GM10248 (cell line): Measurements from ENCODE around the gene OR2T8.

Source experiments
- CTCF ChIA-PET: fragments of 300-600 bp; sonication (Branson Sonifier 250); formaldehyde crosslinking; extraction: SDS; loops from one replicate; lab custom pipeline; 2021; ENCODE audit warnings: antibody characterized with exemption; lab: Yijun Ruan, JAX
- POLR2A ChIA-PET: fragments of 350-650 bp; sonication (Branson Sonifier 250); formaldehyde crosslinking; extraction: SDS; loops from one replicate; lab custom pipeline; 2020; ENCODE audit warnings: antibody characterized with exemption; lab: Yijun Ruan, JAX
- DNase-seq: peaks from one replicate; pipeline ENCODE4 v3.0.0; 2012; ENCODE audit errors: extremely low spot score
- TF ChIP-seq, protein P1 (sequence below): IDR thresholded peaks from 2 replicates; pipeline ENCODE4 v1.5.1; 2012; ENCODE audit warnings: mild to moderate bottlenecking, low read depth; ENCODE audit errors: extremely low read depth, missing control alignments, control extremely low read depth

OR2T8 gene

DNA sequence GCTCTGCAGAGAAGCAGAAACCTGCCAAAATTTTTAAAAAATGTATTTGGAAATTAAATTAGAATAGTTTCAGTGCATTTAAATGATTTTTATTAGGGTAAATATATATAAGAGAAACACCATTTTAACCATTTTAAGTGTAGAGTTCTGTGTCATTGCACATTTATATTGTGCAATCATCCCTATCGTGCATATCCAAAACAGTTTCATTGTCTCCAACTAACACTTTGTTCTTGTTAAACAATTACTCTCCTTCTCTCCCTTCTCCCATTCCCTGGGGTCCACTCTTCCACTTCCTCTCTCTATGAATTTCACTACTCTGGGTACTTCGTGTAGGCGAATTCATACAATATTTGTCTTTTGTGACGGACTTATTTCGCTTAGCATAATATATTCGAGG is 22.6 kb downstream of the OR2T8 start:
- TF ChIP-seq, protein P1, sequence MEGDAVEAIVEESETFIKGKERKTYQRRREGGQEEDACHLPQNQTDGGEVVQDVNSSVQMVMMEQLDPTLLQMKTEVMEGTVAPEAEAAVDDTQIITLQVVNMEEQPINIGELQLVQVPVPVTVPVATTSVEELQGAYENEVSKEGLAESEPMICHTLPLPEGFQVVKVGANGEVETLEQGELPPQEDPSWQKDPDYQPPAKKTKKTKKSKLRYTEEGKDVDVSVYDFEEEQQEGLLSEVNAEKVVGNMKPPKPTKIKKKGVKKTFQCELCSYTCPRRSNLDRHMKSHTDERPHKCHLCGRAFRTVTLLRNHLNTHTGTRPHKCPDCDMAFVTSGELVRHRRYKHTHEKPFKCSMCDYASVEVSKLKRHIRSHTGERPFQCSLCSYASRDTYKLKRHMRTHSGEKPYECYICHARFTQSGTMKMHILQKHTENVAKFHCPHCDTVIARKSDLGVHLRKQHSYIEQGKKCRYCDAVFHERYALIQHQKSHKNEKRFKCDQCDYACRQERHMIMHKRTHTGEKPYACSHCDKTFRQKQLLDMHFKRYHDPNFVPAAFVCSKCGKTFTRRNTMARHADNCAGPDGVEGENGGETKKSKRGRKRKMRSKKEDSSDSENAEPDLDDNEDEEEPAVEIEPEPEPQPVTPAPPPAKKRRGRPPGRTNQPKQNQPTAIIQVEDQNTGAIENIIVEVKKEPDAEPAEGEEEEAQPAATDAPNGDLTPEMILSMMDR, result no peak
- ChIA-PET POLR2A (no interaction called here), CTCF (no interaction called here)
- DNase-seq, result no peak

DNA sequence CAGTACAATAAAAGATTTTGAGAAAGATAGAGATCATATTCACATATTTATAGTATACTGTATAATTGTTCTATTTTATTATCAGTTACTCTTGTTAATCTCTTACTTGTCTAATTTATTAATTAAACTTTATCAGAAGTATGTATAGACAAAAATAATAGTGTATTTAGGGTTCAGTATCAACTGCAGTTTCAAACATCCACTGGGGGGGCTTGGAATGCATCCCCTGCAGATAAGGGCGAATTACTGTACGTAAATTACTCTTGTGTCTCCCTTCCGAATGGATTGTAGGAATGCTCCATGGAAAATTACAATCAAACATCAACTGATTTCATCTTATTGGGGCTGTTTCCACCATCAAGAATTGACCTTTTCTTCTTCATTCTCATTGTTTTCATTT is 28.5 kb downstream of the OR2T8 start, which contains the start of gene OR2L8:
TSS of gene OR2L8 (plus strand) at position 301 of the 400 bp plus-strand sequence. CDS start at position 301, 0 bp downstream.
- no peak for DNase-seq
- POLR2A ChIA-PET, result no interaction called here
- CTCF ChIA-PET, result no interaction called here
- TF ChIP-seq, protein P1, result no peak

DNA sequence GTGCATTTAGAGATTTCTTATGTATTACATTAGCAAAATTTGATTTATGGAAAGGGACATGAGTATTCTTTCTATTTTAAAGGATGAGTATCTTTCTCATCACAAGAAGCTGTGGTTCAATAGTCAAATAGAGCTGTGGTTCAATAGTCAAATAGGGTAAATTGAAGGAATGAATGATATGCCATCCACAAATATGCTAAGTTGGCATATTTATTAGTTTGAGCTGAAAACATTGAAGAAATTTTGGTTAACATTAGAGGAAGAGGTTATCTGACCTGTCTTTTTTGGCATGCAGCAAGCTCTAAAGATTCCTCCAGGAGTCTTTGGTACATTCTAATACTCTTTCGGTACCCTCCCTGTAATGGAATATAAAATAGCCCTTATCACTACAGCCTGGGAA is 33.4 kb downstream of the OR2T8 start:
- no peak for DNase-seq
- ChIA-PET CTCF (interaction anchor here (1.0 to 1.1 kb wide), 2 partner anchors 12 to 16 kb away, joined by 3 read pairs; partner anchors contain the start of gene OR2AK2), POLR2A (no interaction called here)
- TF ChIP-seq, protein P1, result no peak

DNA sequence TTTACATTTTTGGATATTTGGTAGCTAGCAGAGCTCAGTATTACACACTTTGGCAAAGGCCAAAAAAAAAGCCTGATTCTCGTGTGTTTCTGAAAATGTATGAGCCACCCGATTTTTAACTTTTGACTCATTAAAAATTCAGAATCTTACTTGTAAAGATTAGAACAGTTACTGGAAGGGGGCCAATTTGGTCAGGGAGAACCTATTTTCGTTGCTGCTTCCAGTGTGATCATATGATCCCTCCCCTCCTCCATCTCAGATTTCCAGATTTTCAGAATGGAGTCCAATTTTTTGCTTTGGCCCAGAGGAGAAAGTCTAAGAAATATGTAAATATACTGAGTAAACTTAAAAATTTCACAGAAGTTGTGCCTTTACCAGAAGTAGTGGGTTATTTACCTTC is 41.7 kb downstream of the OR2T8 start:
- POLR2A ChIA-PET, result no interaction called here
- CTCF ChIA-PET, result no interaction called here
- TF ChIP-seq, protein P1, result no peak
- no peak for DNase-seq

DNA sequence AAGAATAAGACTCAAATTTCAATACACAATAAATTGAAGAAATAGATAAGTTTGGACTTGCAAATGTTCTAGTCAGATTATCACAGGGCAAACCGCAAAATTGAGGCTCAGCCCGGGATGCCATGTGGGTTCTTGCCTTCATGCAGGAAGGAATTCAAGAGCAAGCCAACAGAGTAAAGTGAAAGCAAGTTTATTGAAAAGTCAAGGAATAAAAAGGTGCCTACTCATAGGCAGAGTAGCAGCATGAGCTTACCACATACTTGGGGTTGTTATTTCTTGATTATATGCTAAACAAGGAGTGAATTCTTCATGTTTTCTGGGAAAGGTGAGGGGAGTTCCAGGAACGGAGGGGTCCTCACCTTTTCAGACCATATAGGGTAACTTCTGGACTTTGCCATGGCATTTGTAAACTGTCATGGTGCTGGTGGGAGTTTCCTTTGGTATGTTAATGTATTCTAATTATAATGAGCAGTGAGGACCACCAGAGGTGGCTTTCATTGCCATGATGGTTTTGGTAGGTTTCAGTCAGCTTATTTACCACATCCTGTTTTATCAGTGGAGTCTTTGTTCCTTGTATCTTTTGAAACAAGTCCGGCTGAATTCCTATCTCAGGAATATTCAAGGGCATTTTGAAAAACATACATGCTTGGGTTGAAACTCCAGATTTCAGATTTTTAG is 43.0 kb downstream of the OR2T8 start:
- TF ChIP-seq, protein P1, result no peak
- ChIA-PET POLR2A (no interaction called here), CTCF (no interaction called here)
- no peak for DNase-seq

DNA sequence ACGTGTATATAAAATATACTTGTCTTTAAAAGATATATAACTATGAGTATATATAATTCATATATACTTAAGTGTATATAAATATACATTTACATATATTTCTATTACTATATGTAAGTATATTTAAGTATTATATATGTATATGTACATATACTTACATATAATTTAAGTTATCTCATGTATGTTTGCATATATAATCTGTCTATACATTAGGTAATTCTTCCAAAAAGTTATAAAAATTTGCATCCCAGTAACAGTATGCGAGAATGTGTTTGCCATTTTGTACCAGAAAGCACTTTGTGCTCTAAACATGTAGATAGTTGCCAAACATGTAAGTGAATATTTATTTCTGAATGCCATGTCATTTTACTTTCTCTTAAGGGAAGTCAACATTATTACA is 44.9 kb downstream of the OR2T8 start, which contains the start of gene OR2AK2:
TSS of gene OR2AK2 (plus strand) at position 301 of the 400 bp plus-strand sequence. CDS start 144 bp downstream, outside the sequence.
- CTCF ChIA-PET, result interaction anchor here (1.0 kb wide), 1 partner anchor 11 kb away, joined by 3 read pairs; no protein-coding TSS in a partner anchor
- POLR2A ChIA-PET, result no interaction called here
- no peak for DNase-seq
- TF ChIP-seq, protein P1, result no peak
